Fibroblast of villous mesenchyme (primary cell): Measurements from ENCODE around the gene TEDC2. TPM values are rescaled to one million over a fixed set of nuclear protein-coding genes. Genes with fewer than 3 reads are reported as not detected.

ENCODE experiments used
- DNase-seq: peaks from one replicate; pipeline ENCODE4 v3.0.0-alpha.2; 2010; ENCODE audit warnings: low read depth
- H3K4me3 ChIP-seq: 2 replicates; pipeline ENCODE4 v1.5.1; 2011; ENCODE audit warnings: low read depth, mild to moderate bottlenecking, low read length
- CTCF ChIP-seq: IDR thresholded peaks from 2 replicates; pipeline ENCODE4 v1.5.1; 2012; ENCODE audit warnings: low read depth, mild to moderate bottlenecking, low read length; ENCODE audit not compliant: insufficient read depth
- total RNA-seq: library from RNA; depleted of rRNA; stranded (reverse); fragments of >200 nt; gene quantifications from 2 replicates; pipeline ENCODE4 v1.2.3, GENCODE V29; 2012

The TEDC2 gene
- total RNA-seq, 1 donor, result 6.9 TPM

GRCh38 chr16:2457267-2457666 lies 2.6 kb upstream of the TEDC2 start:
- H3K4me3 ChIP-seq, result no peak overlapping the region
- no peak for DNase-seq
- TF ChIP-seq CTCF, result no peak

GRCh38 chr16:2457946-2458345 lies 2.0 kb upstream of the TEDC2 start:
- TF ChIP-seq CTCF, result no peak
- H3K4me3 ChIP-seq, result no peak overlapping the region
- no peak for DNase-seq

- peak overlapping the region; percentile 69 for H3K4me3 ChIP-seq
- TF ChIP-seq CTCF, result no peak
- DNase-seq, result no peak
These were observed 842 bp upstream of the TEDC2 start for GRCh38 chr16:2458887-2459646.

GRCh38 chr16:2460391-2460713 lies 443 bp downstream of the TEDC2 start:
- H3K4me3 ChIP-seq, result peak overlapping the region; percentile 69
- no peak for TF ChIP-seq CTCF
- no peak for DNase-seq

- peak overlapping the region; percentile 69 for H3K4me3 ChIP-seq
- DNase-seq, result no peak
- no peak for TF ChIP-seq CTCF
These were observed 1.0 kb downstream of the TEDC2 start for GRCh38 chr16:2460916-2461315.

- H3K4me3 ChIP-seq, result no peak overlapping the region
- TF ChIP-seq CTCF, result no peak
- DNase-seq, result no peak
These were observed 2.3 kb downstream of the TEDC2 start for GRCh38 chr16:2462031-2462866.

GRCh38 chr16:2464333-2464732 lies 4.4 kb downstream of the TEDC2 start:
- no peak for TF ChIP-seq CTCF
- H3K4me3 ChIP-seq, result no peak overlapping the region
- DNase-seq, result no peak
